Spinal cord (tissue), 10 donors: ENCODE measurements around the gene ELF2. TPM values are rescaled to one million over a fixed set of nuclear protein-coding genes. Genes with fewer than 3 reads are reported as not detected.
"Not testable (repeated sequence)": the region's sequence is repeated elsewhere in the genome, so short reads cannot be mapped to it uniquely, and the experiment has no call there.

Experiments
- DNase-seq, 6 donors: peaks; one replicate each; pipeline versions ENCODE4 v3.0.0 to v3.0.0-alpha.2; 2013 to 2015; ENCODE audit warnings: low spot score in 6 of 6, low read depth in 4 of 6
- H3K27ac ChIP-seq: one replicate; pipeline ENCODE4 v1.5.1; 2013; ENCODE audit warnings: low read depth, low read length, control low read depth
- H3K27me3 ChIP-seq: one replicate; pipeline ENCODE4 v1.6.1; 2013; ENCODE audit warnings: low read length; ENCODE audit not compliant: control insufficient read depth, insufficient read depth
- H3K36me3 ChIP-seq: one replicate; pipeline ENCODE4 v1.6.1; 2013; ENCODE audit warnings: low read length; ENCODE audit not compliant: control insufficient read depth, insufficient read depth
- H3K4me1 ChIP-seq: one replicate; pipeline ENCODE4 v1.6.1; 2013; ENCODE audit warnings: low read length; ENCODE audit not compliant: control insufficient read depth, insufficient read depth
- H3K4me3 ChIP-seq: one replicate; pipeline ENCODE4 v1.5.1; 2013; ENCODE audit warnings: low read depth, low read length, control low read depth
- H3K9me3 ChIP-seq: one replicate; pipeline ENCODE4 v1.6.1; 2013; ENCODE audit warnings: low read length; ENCODE audit not compliant: control insufficient read depth, insufficient read depth
- WGBS: methylation state at CpG from one replicate; pipeline ENCODE4 v1.1.5; 2013; ENCODE audit warnings: missing lambda C conversion rate; ENCODE audit not compliant: insufficient coverage; 5-methylcytosine and 5-hydroxymethylcytosine counted together
- polyA plus RNA-seq, 2 donors: library from polyadenylated mRNA; unstranded; fragments of 120-200 nt; gene quantifications; one replicate each; pipeline ENCODE4 v1.2.1, GENCODE V29; 2013; ENCODE audit not compliant: insufficient read length in 2 of 2
- total RNA-seq, 2 donors: library from RNA; depleted of rRNA in 1 of 2; stranded (reverse); fragments of 120-200 nt in 1 of 2; fragments of >200 nt in 1 of 2; gene quantifications; one replicate each; pipeline versions ENCODE4 v1.2.3 to v1.2.4, GENCODE V29; 2013 to 2014
- donor health status: healthy.

The ELF2 gene
- total and polyA plus RNA-seq, 4 donors: 36.2 to 72.8 (median 57.0) TPM

- Histone ChIP-seq H3K36me3 (peaks cover 5% of the 10 kb centered on the region), H3K9me3 (no peaks in the 10 kb centered on the region), H3K4me1 (peaks cover 8% of the 10 kb centered on the region), H3K27me3 (no peaks in the 10 kb centered on the region), H3K4me3 (no peak overlapping the region), H3K27ac (no peak overlapping the region)
- peak; percentile 56 to 95 (median 78) for DNase-seq
- 37% methylated on average over 10 of the region's 14 CpGs for WGBS
These were observed 146.3 kb downstream of the ELF2 start for GRCh38 chr4:139030614-139031235.

- no CpG with 5 or more reads among the region's 6 CpGs for WGBS
These were observed 147.1 kb downstream of the ELF2 start for GRCh38 chr4:139029866-139030363.

GRCh38 chr4:139028191-139028661 lies 148.8 kb downstream of the ELF2 start:
- Histone ChIP-seq H3K4me1 (peaks cover 8% of the 10 kb centered on the region), H3K9me3 (no peaks in the 10 kb centered on the region), H3K36me3 (peaks cover 5% of the 10 kb centered on the region), H3K4me3 (no peak overlapping the region), H3K27me3 (no peaks in the 10 kb centered on the region), H3K27ac (no peak overlapping the region)
- WGBS: 73% methylated on average over 10 of the region's 11 CpGs
- peak in 1 of 6 donors; percentile 31 for DNase-seq

More at GRCh38 chr4:139029866-139030363, 147.1 kb downstream of the ELF2 start:
- DNase-seq, H3K9me3 ChIP-seq, H3K4me3 ChIP-seq, H3K27ac ChIP-seq, H3K27me3 ChIP-seq, H3K36me3 ChIP-seq, H3K4me1 ChIP-seq: not testable (repeated sequence)

GRCh38 chr4:139027776-139028175 lies 149.2 kb downstream of the ELF2 start:
- no peak overlapping the region for H3K27ac ChIP-seq
- no peak for DNase-seq
- H3K9me3 ChIP-seq: no peaks in the 10 kb centered on the region
- no peak overlapping the region for H3K4me3 ChIP-seq
- H3K27me3 ChIP-seq: no peaks in the 10 kb centered on the region
- H3K36me3 ChIP-seq: peaks cover 5% of the 10 kb centered on the region
- H3K4me1 ChIP-seq: peaks cover 8% of the 10 kb centered on the region
- 87% methylated on average over 2 of the region's 5 CpGs for WGBS

- Histone ChIP-seq H3K4me1 (peaks cover 6% of the 10 kb centered on the region), H3K27me3 (no peaks in the 10 kb centered on the region), H3K4me3 (no peak overlapping the region), H3K27ac (no peak overlapping the region), H3K36me3 (peaks cover 5% of the 10 kb centered on the region), H3K9me3 (no peaks in the 10 kb centered on the region)
- no CpG with 5 or more reads among the region's 1 CpG for WGBS
- no peak for DNase-seq
These were observed 151.2 kb downstream of the ELF2 start for GRCh38 chr4:139025841-139026240.

- WGBS: 97% methylated on average over 5 of the region's 9 CpGs
These were observed 152.3 kb downstream of the ELF2 start for GRCh38 chr4:139024686-139025085.

GRCh38 chr4:139022835-139023234 lies 154.2 kb downstream of the ELF2 start:
- H3K9me3 ChIP-seq: no peaks in the 10 kb centered on the region
- H3K4me3 ChIP-seq: no peak overlapping the region
- no peak overlapping the region for H3K27ac ChIP-seq
- peaks cover 13% of the 10 kb centered on the region for H3K4me1 ChIP-seq
- H3K36me3 ChIP-seq: peaks cover 6% of the 10 kb centered on the region
- DNase-seq: no peak
- no peaks in the 10 kb centered on the region for H3K27me3 ChIP-seq
- WGBS: 100% methylated on average over 2 of the region's 5 CpGs

More at GRCh38 chr4:139024686-139025085, 152.3 kb downstream of the ELF2 start:
- no peaks in the 10 kb centered on the region for H3K27me3 ChIP-seq
- no peak for DNase-seq
- no peak overlapping the region for H3K27ac ChIP-seq
- no peak overlapping the region for H3K4me3 ChIP-seq
- H3K4me1 ChIP-seq: peaks cover 12% of the 10 kb centered on the region
- peaks cover 9% of the 10 kb centered on the region for H3K36me3 ChIP-seq
- H3K9me3 ChIP-seq: no peaks in the 10 kb centered on the region

- H3K27me3 ChIP-seq, H3K27ac ChIP-seq, H3K4me3 ChIP-seq, H3K9me3 ChIP-seq, DNase-seq, H3K36me3 ChIP-seq: not testable (repeated sequence)
- H3K4me1 ChIP-seq: peaks cover 20% of the 10 kb centered on the region
- 96% methylated on average over 7 of the region's 12 CpGs for WGBS
These were observed 155.9 kb downstream of the ELF2 start for GRCh38 chr4:139021071-139021470.

- peaks cover 20% of the 10 kb centered on the region for H3K4me1 ChIP-seq
- H3K36me3 ChIP-seq: peaks cover 3% of the 10 kb centered on the region
- no peak overlapping the region for H3K4me3 ChIP-seq
- WGBS: 48% methylated on average over 4 of the region's 4 CpGs
- DNase-seq: no peak
- H3K27me3 ChIP-seq: no peaks in the 10 kb centered on the region
- H3K27ac ChIP-seq: no peak overlapping the region
- no peaks in the 10 kb centered on the region for H3K9me3 ChIP-seq
These were observed 156.6 kb downstream of the ELF2 start for GRCh38 chr4:139020384-139020783.
